ENCODE measurements around the gene ST6GAL1.

The ST6GAL1 gene

GRCh38 chr3:187085021-187085666, 154.8 kb downstream of the ST6GAL1 start:
- DNase-seq = no peak

- peak; percentile 8 for DNase-seq
Measured at GRCh38 chr3:187085933-187086332, 155.6 kb downstream of the ST6GAL1 start.

GRCh38 chr3:187086831-187087230, 156.5 kb downstream of the ST6GAL1 start:
- DNase-seq = no peak

- no peak for DNase-seq
Measured at GRCh38 chr3:187088701-187089100, 158.4 kb downstream of the ST6GAL1 start.

GRCh38 chr3:187093320-187093719, 163.0 kb downstream of the ST6GAL1 start:
- no peak for DNase-seq

GRCh38 chr3:187098923-187099512, 168.7 kb downstream of the ST6GAL1 start:
- DNase-seq = no peak

- DNase-seq = peak; percentile 57
Measured at GRCh38 chr3:187101184-187102072, 171.1 kb downstream of the ST6GAL1 start.

- no peak for DNase-seq
Measured at GRCh38 chr3:187102073-187102634, 171.8 kb downstream of the ST6GAL1 start.

GRCh38 chr3:187103251-187103650, 172.9 kb downstream of the ST6GAL1 start:
- DNase-seq = no peak

GRCh38 chr3:187104342-187104741, 174.0 kb downstream of the ST6GAL1 start:
- DNase-seq = no peak

- DNase-seq = no peak
Measured at GRCh38 chr3:187104933-187105332, 174.6 kb downstream of the ST6GAL1 start.

GRCh38 chr3:187105700-187106099, 175.4 kb downstream of the ST6GAL1 start:
- DNase-seq = no peak

GRCh38 chr3:187107989-187108388, 177.7 kb downstream of the ST6GAL1 start:
- no peak for DNase-seq

GRCh38 chr3:187110156-187110555, 179.8 kb downstream of the ST6GAL1 start:
- DNase-seq = no peak

- DNase-seq = peak; percentile 13
Measured at GRCh38 chr3:187112934-187113793, 182.8 kb downstream of the ST6GAL1 start.

- no peak for DNase-seq
Measured at GRCh38 chr3:187114511-187114910, 184.2 kb downstream of the ST6GAL1 start.

GRCh38 chr3:187120326-187120725, 190.0 kb downstream of the ST6GAL1 start:
- no peak for DNase-seq

GRCh38 chr3:187122261-187122660, 191.9 kb downstream of the ST6GAL1 start:
- no peak for DNase-seq

- no peak for DNase-seq
Measured at GRCh38 chr3:187125319-187126031, 195.1 kb downstream of the ST6GAL1 start.

Measured in kidney glomerular epithelial cell (primary cell).